GM18508 (cell line): Measurements from ENCODE around the gene JPH3.
"Not testable (repeated sequence)": the region's sequence is repeated elsewhere in the genome, so short reads cannot be mapped to it uniquely, and the experiment has no call there.

Experiments used
- ATAC-seq: cut with Tn5 transposase; IDR thresholded peaks from one replicate; pipeline ENCODE4 v1.9.1; 2021; ENCODE audit warnings: moderate number of reproducible peaks; ENCODE audit not compliant: insufficient read depth, unreplicated experiment

The JPH3 gene

GRCh38 chr16:87675111-87675719, 72.9 kb downstream of the JPH3 start:
- no peak for ATAC-seq

GRCh38 chr16:87677830-87678229, 75.5 kb downstream of the JPH3 start:
- ATAC-seq = no peak

- ATAC-seq = no peak
Observed at GRCh38 chr16:87678618-87679017, 76.3 kb downstream of the JPH3 start.

- no peak for ATAC-seq
Observed at GRCh38 chr16:87679593-87680271, 77.4 kb downstream of the JPH3 start.

GRCh38 chr16:87680272-87680644, 78.0 kb downstream of the JPH3 start:
- no peak for ATAC-seq

GRCh38 chr16:87681051-87681602, 78.8 kb downstream of the JPH3 start:
- ATAC-seq = not testable (repeated sequence)

GRCh38 chr16:87681981-87682570, 79.8 kb downstream of the JPH3 start:
- ATAC-seq = no peak

- no peak for ATAC-seq
Observed at GRCh38 chr16:87682852-87683399, 80.6 kb downstream of the JPH3 start.

- ATAC-seq = no peak
Observed at GRCh38 chr16:87684106-87684677, 81.9 kb downstream of the JPH3 start.

- no peak for ATAC-seq
Observed at GRCh38 chr16:87684711-87685404, 82.5 kb downstream of the JPH3 start.

GRCh38 chr16:87685405-87685755, 83.1 kb downstream of the JPH3 start:
- ATAC-seq = no peak

GRCh38 chr16:87685766-87686165, 83.5 kb downstream of the JPH3 start:
- ATAC-seq = no peak

GRCh38 chr16:87686697-87687096, 84.4 kb downstream of the JPH3 start:
- ATAC-seq = no peak

- ATAC-seq = no peak
Observed at GRCh38 chr16:87687126-87687910, 85.0 kb downstream of the JPH3 start.

GRCh38 chr16:87687998-87688529, 85.8 kb downstream of the JPH3 start:
- ATAC-seq = no peak

GRCh38 chr16:87688876-87689815, 86.8 kb downstream of the JPH3 start:
- no peak for ATAC-seq

- no peak for ATAC-seq
Observed at GRCh38 chr16:87689956-87690465, 87.7 kb downstream of the JPH3 start.
